ENCODE data around the gene ASIP.
"Not testable (repeated sequence)": the region's sequence is repeated elsewhere in the genome, so short reads cannot be mapped to it uniquely, and the experiment has no call there.

The ASIP gene
- 0 reads per million in 3 experiments for total RNA-seq

- DNase-seq, result no peak
These were observed at the start of gene ASIP for GRCh38 chr20:34240693-34241615. Gene ASIP, plus strand, starts transcription at chr20:34241423. Its CDS starts 18,952 bp downstream, at chr20:34260375.

GRCh38 chr20:34193051-34193450 is 48.2 kb upstream of the ASIP start:
- DNase-seq, result no peak

DNA sequence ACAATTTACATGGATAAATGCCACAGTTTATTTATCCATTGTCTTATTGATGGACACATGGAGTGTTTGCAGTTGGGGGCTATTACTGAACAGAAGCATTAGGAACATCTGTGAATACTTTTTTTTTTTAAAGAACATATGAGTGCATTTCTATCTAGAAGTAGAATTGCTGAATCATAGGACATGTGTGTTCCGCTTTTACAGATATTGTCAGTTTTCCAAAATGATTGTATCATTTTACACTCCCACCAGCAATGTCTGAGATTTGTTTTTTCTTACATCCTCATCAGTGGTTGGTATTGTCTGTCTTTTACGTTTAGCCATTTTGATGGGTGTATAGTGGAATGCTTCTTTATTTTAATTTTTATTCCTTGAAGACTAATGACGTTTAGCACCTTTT is 42.0 kb upstream of the ASIP start:
- DNase-seq, result no peak

DNA sequence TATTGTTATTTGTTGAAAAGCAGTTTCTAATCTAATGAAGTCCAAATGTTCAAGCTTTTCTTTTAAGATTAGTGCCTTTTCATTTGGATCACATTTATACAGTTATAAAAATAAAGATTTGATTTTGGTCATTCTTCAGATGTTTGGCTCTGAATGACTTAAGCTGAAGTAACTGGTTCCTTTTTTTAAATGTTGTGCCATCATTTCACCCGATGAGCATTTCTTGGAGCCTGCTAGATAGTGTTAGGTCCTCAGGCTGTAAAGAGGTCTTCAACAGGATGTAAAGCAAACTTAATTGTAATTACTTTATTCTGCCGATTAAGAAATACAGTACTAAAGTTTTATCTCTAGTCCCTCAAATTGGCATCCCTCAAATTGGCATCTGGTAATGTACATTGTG is 41.2 kb upstream of the ASIP start:
- DNase-seq, result no peak

DNA sequence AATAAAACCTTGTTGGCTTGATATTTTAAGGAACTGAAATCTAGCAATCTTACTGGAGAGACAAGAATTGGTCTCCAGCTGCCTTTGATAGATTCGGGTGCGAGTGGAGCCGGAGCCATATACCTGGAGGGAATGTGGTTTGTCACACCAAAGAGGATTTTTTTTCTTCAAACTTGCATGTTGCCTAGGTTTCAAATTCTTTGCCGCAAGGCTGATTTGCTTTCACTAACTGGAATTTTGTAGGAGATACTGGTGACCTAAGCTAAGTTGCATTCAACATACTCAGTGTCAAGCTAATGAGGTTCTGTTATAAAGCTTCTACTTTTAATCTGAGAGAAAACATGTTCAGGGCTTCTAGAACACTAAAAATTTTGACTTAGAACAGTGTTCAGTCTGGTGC is 39.7 kb upstream of the ASIP start:
- DNase-seq, result no peak

DNA sequence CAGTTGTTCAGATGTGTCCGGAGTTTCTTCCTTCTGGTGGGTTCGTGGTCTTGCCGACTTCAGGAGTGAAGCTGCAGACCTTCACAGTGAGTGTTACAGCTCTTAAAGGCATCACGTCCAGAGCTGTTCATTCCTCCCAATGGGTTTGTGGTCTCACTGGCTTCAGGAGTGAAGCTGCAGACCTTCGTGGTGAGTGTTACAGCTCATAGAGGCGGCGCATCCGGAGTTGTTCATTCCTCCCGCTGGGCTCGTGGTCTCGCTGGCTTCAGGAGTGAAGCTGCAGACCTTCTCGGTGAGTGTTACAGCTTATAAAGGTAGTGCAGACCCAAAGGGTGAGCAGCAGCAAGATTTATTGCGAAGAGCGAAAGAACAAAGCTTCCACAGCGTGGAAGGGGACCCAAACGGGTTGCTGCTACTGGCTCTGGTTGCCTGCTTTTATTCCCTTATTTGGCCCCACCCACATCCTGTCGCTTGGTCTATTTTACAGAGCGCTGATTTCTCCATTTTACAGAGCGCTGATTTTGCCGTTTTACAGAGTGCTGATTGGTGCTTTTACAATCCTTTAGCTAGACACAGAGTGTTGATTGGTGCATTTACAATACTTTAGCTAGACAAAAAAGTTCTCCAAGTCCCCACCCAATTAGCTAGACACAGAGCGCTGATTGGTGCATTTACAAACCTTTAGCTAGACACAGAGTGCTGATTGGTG is 35.9 kb upstream of the ASIP start:
- not testable (repeated sequence) for DNase-seq

GRCh38 chr20:34209111-34209510 is 32.1 kb upstream of the ASIP start:
- no peak for DNase-seq

DNA sequence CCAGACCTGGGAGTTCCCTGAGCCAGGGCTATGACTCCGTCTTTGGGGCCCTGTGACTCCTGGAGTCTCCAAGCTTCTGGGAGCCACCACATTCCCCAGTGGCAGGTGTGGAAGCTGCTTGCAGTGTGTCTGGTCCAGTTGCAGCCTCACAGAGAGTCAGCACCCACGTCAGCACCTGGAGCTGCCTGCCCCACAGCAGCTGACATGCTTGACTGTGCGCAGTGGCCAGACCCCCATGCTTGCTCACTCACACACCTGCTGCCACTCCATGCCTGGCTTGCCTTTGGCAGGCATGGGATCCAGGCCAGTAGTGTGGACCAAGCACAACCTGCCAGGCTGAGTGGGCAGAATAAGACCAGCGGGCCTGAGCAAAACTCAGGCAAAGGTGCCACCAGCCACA is 31.0 kb upstream of the ASIP start:
- no peak for DNase-seq

DNA sequence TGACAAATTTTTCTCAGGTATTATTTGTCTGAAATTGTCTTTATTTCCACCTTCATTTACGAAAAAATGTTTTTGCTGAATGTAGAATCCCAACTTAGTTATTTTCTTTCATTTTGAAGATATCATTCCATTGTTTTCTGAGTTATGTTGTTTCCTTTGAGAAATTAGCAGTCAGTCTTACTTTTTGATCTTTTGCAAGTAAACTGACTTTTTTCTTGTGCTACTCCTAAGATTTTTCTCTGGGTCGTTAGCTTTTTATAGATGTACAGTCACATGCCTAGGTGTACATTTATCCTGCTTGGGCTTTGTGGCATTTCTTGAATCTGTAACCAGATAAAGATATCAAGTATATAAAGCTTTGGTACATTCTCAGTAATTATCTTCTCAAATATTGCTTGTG is 29.6 kb upstream of the ASIP start:
- DNase-seq, result no peak

DNA sequence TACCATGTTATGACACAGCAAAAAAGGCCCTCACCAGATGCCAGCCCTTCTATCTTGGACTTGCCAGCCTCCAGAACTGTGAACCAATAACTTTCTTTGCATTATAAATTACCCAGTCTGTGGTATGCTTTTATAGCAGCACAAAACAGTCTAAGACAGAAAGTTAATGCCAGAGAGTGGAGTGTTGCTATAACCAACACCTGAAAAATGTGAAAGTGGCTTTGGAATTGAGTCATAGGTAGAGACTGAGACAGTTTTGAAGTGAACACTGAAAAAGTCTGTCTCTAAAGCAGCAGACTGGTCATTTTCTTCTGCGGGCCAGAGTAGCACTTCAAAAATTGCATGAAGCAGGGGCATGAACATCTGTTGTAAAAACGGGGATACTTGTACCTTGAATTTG is 28.0 kb upstream of the ASIP start:
- DNase-seq, result no peak

DNA sequence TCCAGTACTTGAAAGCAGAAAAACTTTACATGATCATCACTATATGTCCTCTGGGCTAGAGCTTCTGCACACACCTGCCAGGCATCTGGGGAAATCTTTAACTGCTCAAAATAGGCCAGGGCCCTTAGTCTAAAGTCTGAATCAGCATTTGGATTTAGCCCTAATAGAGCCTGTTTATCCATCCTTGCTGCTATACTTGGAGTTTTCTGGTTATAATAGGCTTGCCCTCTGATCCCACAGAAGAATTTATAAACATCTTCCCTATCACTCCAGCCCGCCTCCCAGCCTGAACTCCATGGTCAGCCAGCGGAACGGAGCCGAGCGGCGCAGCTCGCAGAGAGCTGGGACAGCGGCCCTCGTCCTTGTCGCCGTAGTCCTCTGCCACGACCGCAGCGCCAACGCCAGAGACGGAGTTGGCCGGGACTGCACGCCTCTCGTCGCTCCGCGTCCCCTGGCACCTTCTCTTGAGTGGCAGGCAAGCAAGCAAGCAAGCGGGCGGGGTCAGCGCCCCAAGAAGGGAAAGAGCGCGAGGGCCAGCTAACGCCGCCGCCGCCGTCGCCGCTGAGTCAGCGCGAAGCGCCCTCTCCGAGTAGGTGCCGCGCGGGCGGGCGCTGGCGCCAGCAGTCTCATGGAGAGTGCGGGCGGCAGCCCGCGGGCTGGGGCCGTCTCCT is 25.4 kb upstream of the ASIP start:
- DNase-seq, result no peak

GRCh38 chr20:34216382-34216742 is 24.9 kb upstream of the ASIP start:
- no peak for DNase-seq

- DNase-seq, result no peak
These were observed 20.7 kb upstream of the ASIP start for GRCh38 chr20:34220561-34220960.

DNA sequence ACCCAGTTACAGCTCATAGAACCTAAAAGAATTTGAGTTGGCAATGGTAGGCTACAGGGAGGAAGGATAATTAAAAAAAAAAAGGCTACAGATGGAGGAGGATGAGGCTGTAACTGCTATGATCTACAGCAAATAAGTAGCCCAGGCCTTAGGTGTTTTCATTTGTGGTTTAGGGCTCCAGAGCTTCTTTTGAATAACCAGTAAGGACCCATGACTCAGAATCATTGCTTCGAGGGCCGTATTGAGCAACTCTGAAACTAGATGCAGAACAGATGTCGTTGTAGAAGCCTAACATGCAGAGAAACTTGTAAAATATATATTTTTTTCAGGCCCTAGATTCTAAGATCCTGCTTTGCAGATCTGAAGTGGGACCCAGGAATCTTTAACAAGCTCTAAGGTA is 19.0 kb upstream of the ASIP start:
- DNase-seq, result no peak

DNA sequence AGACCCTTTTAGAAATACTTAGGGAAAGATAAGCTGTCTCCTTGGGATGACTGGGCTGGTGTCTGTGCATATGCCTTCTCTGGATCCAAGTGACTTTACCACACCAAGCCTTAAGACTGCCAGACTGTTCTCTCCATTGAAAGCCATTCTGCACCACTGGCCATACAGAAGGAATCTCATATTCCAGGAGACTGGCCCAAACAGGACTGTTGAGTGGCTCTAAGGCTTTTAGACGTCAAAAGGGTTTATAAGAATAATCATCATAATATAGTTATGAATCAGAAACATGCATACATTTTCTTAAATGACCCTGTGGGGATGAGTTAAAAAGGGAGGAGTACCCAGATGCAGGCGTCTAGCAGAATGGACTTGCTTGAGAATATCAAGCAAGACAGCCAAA is 17.0 kb upstream of the ASIP start:
- not testable (repeated sequence) for DNase-seq

GRCh38 chr20:34231634-34232033 is 9.6 kb upstream of the ASIP start:
- DNase-seq, result no peak

- no peak for DNase-seq
These were observed 8.6 kb upstream of the ASIP start for GRCh38 chr20:34232494-34233087.

DNA sequence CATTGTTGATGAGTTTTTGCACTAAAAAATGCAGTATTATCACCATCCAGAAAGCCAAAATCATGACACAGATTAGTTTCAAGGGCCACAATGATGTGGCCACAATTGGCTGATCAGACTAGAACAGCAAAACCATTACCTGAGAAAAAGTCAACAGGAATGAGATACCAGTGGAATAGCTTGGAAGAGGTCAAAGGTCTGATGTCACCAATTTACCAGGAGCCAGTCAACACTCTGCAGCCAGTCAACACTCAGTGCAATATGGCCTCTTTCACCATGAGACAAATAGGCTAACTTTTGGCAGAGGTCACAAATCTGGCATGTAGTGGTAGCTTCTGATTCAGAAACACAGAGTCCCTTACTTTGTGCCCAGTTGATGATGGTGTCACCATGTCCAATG is 7.5 kb upstream of the ASIP start:
- DNase-seq, result no peak

DNA sequence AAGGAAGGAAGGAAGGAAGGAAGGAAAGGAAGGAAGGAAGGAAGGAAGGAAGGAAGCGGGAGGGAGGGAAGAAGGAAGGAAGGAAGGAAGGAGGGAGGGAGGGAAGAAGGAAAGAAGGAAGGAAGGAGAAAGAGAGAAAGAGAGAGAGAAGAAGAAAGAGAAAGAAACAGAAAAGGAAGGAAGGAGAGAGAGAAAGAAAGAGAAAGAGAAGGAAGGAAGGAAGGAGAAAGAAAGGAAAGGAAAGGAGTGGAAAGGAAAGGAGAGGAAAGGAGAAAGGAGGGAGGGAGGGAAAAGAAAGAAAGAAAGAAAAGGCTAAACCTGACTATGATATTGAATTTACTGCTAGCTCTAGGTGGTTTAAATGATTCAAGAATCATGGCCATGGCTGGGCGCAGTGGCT is 5.3 kb upstream of the ASIP start:
- DNase-seq, result no peak

DNA sequence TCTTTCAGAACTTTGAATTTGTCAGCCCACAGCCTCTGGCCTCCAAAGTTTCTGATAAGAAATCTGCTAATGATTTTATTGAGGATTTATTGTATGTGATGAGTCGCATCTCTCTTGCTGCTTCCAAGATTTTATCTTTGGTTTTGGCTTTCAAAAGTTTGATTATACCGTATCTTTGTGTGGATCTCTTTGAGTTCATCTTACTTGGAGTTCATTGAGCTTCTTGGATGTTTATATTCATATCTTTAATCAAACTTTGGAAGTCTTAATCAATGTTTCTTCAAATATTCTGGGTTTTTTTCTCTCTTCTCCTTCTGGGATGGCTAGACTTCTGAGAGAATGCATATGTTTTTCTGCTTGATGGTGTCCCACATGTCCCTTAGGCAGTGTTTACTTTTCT is 3.3 kb upstream of the ASIP start:
- DNase-seq, result no peak

- DNase-seq, result no peak
These were observed 1.1 kb upstream of the ASIP start for GRCh38 chr20:34240121-34240520.

DNA sequence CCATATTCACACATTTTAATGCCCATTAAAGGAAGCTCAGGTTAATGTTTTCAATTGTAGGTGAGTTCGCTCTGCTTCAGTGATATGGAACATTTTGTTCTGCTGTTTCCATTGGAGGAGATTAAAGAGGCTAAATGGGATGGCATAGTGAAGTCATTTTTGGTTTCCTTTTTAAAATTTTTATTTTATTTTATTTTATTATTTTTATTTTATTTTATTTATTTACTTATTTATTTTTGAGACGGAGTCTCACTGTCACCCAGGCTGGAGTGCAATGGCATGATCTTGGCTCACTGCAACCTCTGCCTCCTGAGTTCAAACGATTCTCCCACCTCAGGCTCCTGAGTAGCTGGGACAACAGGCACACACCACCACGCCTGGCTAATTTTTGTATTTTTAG is 792 bp downstream of the ASIP start:
- not testable (repeated sequence) for DNase-seq

GRCh38 chr20:34242879-34243278 is 1.7 kb downstream of the ASIP start:
- no peak for DNase-seq
